ENCODE data around the gene BCL2L12.

Gene BCL2L12

GRCh38 chr19:49676136-49676783 lies 10.5 kb downstream of the BCL2L12 start:
- no peak for TF ChIP-seq CTCF (IDR thresholded peaks at IDR 0.05; ENCODE audit: insufficient read depth, low read length, missing control alignments)
- ChIA-PET CTCF (interaction anchor here (1.0 to 6.1 kb wide), 10 partner anchors 9 to 173 kb away, joined by 3 to 53 read pairs (median 20); partner anchors contain the start of genes ADM5, BCL2L12, CPT1C and IRF3), POLR2A (interaction anchor here (0.8 to 4.2 kb wide), 7 partner anchors 11 to 191 kb away, joined by 3 to 23 read pairs (median 4); partner anchors contain the start of genes BCL2L12, IRF3, NOSIP and PNKP)
- peak; percentile 80 for DNase-seq (ENCODE audit: low read depth, low spot score)
- peak overlapping the region; percentile 60 for H3K4me3 ChIP-seq (ENCODE audit: low read depth, low read length)

- TF ChIP-seq CTCF (IDR thresholded peaks at IDR 0.05; ENCODE audit: insufficient read depth, low read length, missing control alignments): no peak
- ChIA-PET CTCF (interaction anchor here (0.6 to 6.1 kb wide), 8 partner anchors 8 to 174 kb away, joined by 3 to 53 read pairs (median 32); partner anchors contain the start of genes ADM5, BCL2L12, CPT1C and IRF3), POLR2A (interaction anchor here (0.8 to 4.2 kb wide), 7 partner anchors 12 to 190 kb away, joined by 3 to 23 read pairs (median 4); partner anchors contain the start of genes BCL2L12, IRF3, NOSIP and PNKP)
- peak overlapping the region; percentile 99 for H3K4me3 ChIP-seq (ENCODE audit: low read depth, low read length)
- peak; percentile 99 for DNase-seq (ENCODE audit: low read depth, low spot score)
Measured at GRCh38 chr19:49676784-49677230, 11.1 kb downstream of the BCL2L12 start.

- TF ChIP-seq CTCF (IDR thresholded peaks at IDR 0.05; ENCODE audit: insufficient read depth, low read length, missing control alignments): no peak
- CTCF ChIA-PET: interaction anchor here (0.6 to 5.9 kb wide), 9 partner anchors 8 to 175 kb away, joined by 3 to 39 read pairs (median 8); partner anchors contain the start of genes ADM5 and CPT1C
- POLR2A ChIA-PET: interaction anchor here (1.2 to 4.2 kb wide), 3 partner anchors 12 to 87 kb away, joined by 4 to 23 read pairs (median 17); partner anchors contain the start of genes BCL2L12, IRF3, RRAS and SCAF1
- H3K4me3 ChIP-seq (ENCODE audit: low read depth, low read length): peak within 1 kb of the TSS; percentile 99
- DNase-seq (ENCODE audit: low read depth, low spot score): no peak
Measured at GRCh38 chr19:49677231-49677900, 11.6 kb downstream of the BCL2L12 start, which contains the start of gene PRMT1. Gene PRMT1, plus strand, starts transcription at chr19:49677271. Its CDS starts 10 bp downstream, at chr19:49677281.

GRCh38 chr19:49677901-49678674 lies 12.4 kb downstream of the BCL2L12 start:
- H3K4me3 ChIP-seq (ENCODE audit: low read depth, low read length): peak overlapping the region; percentile 99
- ChIA-PET CTCF (interaction anchor here (0.9 to 5.9 kb wide), 10 partner anchors 10 to 175 kb away, joined by 3 to 39 read pairs (median 6); partner anchors contain the start of genes ADM5 and CPT1C), POLR2A (interaction anchor here (4.2 kb wide), 1 partner anchor 37 kb away, joined by 23 read pairs; the partner anchor contains the start of genes RRAS and SCAF1)
- TF ChIP-seq CTCF (IDR thresholded peaks at IDR 0.05; ENCODE audit: insufficient read depth, low read length, missing control alignments): peak; percentile 74
- no peak for DNase-seq (ENCODE audit: low read depth, low spot score)

GRCh38 chr19:49678985-49679770 lies 13.4 kb downstream of the BCL2L12 start:
- POLR2A ChIA-PET: interaction anchor here (0.6 kb wide), 1 partner anchor 67 kb away, joined by 3 read pairs; no protein-coding TSS in a partner anchor
- H3K4me3 ChIP-seq (ENCODE audit: low read depth, low read length): peak overlapping the region; percentile 12; the same call in 1 of the 2 replicates
- TF ChIP-seq CTCF (IDR thresholded peaks at IDR 0.05; ENCODE audit: insufficient read depth, low read length, missing control alignments): no peak
- DNase-seq (ENCODE audit: low read depth, low spot score): no peak
- CTCF ChIA-PET: interaction anchor here (0.8 to 5.9 kb wide), 13 partner anchors 9 to 176 kb away, joined by 3 to 39 read pairs (median 5); partner anchors contain the start of genes ADM5 and CPT1C
